Measurements from ENCODE around the gene TRAPPC12. TPM values are rescaled to one million over a fixed set of nuclear protein-coding genes. Genes with fewer than 3 reads are reported as not detected.

TRAPPC12 gene
- total RNA-seq, 4 donors from 2014 or later: 93.0 to 198 (median 108) TPM

DNA sequence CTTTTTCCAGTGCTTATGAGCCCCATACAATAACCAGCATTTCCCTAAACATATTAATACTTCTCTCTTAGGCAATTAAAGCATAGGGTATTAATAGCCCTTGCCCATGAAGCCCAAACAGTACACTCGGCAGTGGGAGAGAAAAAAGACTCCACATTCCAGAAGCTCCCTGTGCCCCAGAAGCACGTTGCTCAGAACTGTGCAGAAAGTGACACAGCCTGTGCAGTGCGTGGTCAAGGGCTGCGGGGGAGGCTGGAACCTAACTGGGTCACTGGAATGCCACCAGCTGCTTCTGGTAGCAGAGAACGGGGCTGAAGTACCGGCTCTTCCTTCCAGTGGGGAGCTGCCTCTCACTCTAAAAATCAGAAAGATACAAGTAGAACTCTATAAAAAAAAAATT lies 34.6 kb upstream of the TRAPPC12 start:
- H3K4me1 ChIP-seq: peaks cover 19 to 49% of the 10 kb centered on the region in 2 donors
- no peaks in the 10 kb centered on the region for H3K27me3 ChIP-seq
- intact Hi-C loops (cut with DNase I): no loop called here
- no peak overlapping the region for H3K4me3 ChIP-seq (replicated peaks in 1 of 3)
- no peak for TF ChIP-seq POLR2A (IDR thresholded peaks at IDR 0.05)
- TF ChIP-seq, protein P1, sequence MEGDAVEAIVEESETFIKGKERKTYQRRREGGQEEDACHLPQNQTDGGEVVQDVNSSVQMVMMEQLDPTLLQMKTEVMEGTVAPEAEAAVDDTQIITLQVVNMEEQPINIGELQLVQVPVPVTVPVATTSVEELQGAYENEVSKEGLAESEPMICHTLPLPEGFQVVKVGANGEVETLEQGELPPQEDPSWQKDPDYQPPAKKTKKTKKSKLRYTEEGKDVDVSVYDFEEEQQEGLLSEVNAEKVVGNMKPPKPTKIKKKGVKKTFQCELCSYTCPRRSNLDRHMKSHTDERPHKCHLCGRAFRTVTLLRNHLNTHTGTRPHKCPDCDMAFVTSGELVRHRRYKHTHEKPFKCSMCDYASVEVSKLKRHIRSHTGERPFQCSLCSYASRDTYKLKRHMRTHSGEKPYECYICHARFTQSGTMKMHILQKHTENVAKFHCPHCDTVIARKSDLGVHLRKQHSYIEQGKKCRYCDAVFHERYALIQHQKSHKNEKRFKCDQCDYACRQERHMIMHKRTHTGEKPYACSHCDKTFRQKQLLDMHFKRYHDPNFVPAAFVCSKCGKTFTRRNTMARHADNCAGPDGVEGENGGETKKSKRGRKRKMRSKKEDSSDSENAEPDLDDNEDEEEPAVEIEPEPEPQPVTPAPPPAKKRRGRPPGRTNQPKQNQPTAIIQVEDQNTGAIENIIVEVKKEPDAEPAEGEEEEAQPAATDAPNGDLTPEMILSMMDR (IDR thresholded peaks at IDR 0.05): no peak
- H3K36me3 ChIP-seq: no peaks in the 10 kb centered on the region
- 24 to 27% methylated on average over 6 of the region's 6 CpGs for WGBS, 2 donors
- peak overlapping the region; percentile 66 to 78 (median 69) for H3K27ac ChIP-seq
- DNase-seq: peak; percentile 93 to 94
- H3K9me3 ChIP-seq: no peaks in the 10 kb centered on the region

DNA sequence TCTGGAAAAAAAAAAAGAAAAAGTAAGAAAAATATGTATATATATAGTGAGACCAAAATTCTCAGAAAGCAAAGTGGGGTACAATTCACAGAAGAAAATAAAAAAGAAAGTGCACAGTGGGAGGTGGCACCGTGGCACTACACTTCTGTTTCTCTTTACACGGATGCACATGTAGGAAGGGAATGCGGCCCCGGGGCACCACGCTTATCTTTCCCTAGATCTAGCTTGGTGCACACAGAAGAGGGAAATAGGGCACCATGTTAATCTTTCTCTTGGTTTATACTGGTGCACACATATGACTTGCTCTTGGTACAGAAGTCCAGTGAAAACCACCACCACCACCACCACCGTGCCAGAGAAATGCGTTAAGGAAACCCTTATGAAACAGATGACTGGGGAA lies 33.9 kb upstream of the TRAPPC12 start:
- no peak for DNase-seq
- WGBS, 2 donors: 91 to 97% methylated on average over 7 of the region's 7 CpGs
- H3K27ac ChIP-seq: peak overlapping the region; percentile 66 to 78 (median 69)
- intact Hi-C loops (cut with DNase I): no loop called here
- peaks cover 19 to 49% of the 10 kb centered on the region in 2 donors for H3K4me1 ChIP-seq
- H3K36me3 ChIP-seq: no peaks in the 10 kb centered on the region
- no peak overlapping the region for H3K4me3 ChIP-seq (replicated peaks in 1 of 3)
- H3K9me3 ChIP-seq: no peaks in the 10 kb centered on the region
- no peaks in the 10 kb centered on the region for H3K27me3 ChIP-seq
- TF ChIP-seq, protein P1 (IDR thresholded peaks at IDR 0.05): no peak
- no peak for TF ChIP-seq POLR2A (IDR thresholded peaks at IDR 0.05)

DNA sequence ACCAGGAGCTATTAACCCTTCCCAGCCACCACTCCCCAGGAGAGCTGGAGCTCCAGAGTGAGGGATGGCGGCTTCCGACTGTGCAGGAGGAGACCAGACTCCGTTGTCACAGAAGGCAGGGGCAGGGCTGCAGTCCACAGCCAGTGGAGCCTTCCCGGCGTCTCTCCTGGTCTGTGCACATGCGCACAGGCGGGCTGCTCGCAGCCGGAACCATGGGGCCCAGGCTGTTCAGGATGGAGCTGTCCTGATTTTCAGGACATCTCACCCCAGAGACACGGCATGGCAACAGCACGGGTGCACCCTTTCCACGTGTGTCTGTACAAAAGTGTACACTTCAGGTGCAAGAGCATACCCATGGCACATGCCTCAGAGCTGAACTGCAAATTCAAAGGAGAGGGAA lies 30.7 kb upstream of the TRAPPC12 start:
- 66 to 76% methylated on average over 12 of the region's 12 CpGs for WGBS, 2 donors
- no peak overlapping the region for H3K4me3 ChIP-seq (replicated peaks in 1 of 3)

DNA sequence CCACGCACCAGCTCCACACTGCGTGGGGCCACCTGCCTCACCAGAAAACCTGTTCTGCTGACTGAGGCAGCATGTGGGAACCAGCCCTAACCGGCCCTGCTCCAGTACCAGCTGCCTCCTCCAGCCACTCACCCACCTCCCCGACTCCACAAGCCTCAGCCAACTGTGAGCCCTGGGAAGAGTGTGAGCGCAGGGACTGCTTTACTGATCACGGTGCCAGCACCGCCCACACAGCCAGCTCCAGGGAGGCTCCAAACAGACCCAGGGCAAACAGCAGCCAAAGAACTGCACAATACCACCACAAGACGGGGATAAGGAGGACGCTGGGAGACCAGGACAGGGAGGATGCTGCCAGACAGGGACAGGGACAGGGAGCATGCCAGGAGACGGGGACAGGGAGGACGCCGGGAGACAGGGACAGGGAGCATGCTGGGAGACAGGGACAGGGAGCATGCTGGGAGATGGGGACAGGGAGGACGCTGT lies 30.2 kb upstream of the TRAPPC12 start:
- Histone ChIP-seq H3K36me3 (no peaks in the 10 kb centered on the region), H3K4me3 (replicated peaks in 1 of 3) (no peak overlapping the region), H3K4me1 (peaks cover 19 to 30% of the 10 kb centered on the region in 2 donors), H3K27me3 (no peaks in the 10 kb centered on the region), H3K27ac (peak overlapping the region; percentile 84 to 87 (median 86)), H3K9me3 (no peaks in the 10 kb centered on the region)
- WGBS, 2 donors: 38 to 61% methylated on average over 10 to 12 of the region's 13 CpGs
- intact Hi-C loops (cut with DNase I): no loop called here
- peak; percentile 96 to 97 for DNase-seq
- peak in 1 of 2 donors; percentile 54 for TF ChIP-seq POLR2A (IDR thresholded peaks at IDR 0.05)
- TF ChIP-seq, protein P1 (IDR thresholded peaks at IDR 0.05): no peak

More for the DNA sequence above, 30.7 kb upstream of the TRAPPC12 start:
- H3K9me3 ChIP-seq: no peaks in the 10 kb centered on the region
- intact Hi-C loops (cut with DNase I): no loop called here
- peaks cover 19 to 34% of the 10 kb centered on the region in 2 donors for H3K4me1 ChIP-seq
- TF ChIP-seq POLR2A (IDR thresholded peaks at IDR 0.05): no peak
- TF ChIP-seq, protein P1 (IDR thresholded peaks at IDR 0.05): no peak
- DNase-seq: peak; percentile 59 to 60
- peak overlapping the region; percentile 84 to 87 (median 86) for H3K27ac ChIP-seq
- H3K27me3 ChIP-seq: no peaks in the 10 kb centered on the region
- no peaks in the 10 kb centered on the region for H3K36me3 ChIP-seq

DNA sequence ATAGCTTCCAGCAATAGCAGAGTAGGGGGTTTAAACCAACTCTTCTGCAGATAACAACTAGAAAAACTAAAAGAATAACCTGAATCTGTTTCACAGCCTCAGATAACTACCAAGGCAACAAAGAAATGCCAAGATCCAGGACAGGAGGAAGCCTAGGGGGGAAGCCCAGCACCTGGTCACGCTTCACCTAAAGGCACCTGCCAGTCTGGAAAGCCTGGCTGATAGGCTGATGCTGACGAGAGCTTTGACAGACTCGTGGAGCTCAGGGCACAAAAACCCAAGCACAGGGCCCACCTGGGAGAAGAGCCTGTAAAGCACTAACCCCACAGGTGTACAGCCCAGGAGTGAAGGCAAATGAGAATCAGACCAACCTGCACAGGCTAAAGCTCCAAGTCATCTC lies 24.5 kb upstream of the TRAPPC12 start:
- H3K27me3 ChIP-seq: no peaks in the 10 kb centered on the region
- WGBS, 2 donors: 42 to 57% methylated on average over 3 of the region's 3 CpGs
- DNase-seq: peak; percentile 52 to 58
- peak overlapping the region in 2 of 3 donors; percentile 28 to 39 for H3K27ac ChIP-seq
- intact Hi-C loops (cut with DNase I): no loop called here
- no peak overlapping the region for H3K4me3 ChIP-seq (replicated peaks in 1 of 3)
- no peaks in the 10 kb centered on the region for H3K36me3 ChIP-seq
- peaks cover 22 to 29% of the 10 kb centered on the region in 2 donors for H3K4me1 ChIP-seq
- TF ChIP-seq, protein P1 (IDR thresholded peaks at IDR 0.05): no peak
- no peak for TF ChIP-seq POLR2A (IDR thresholded peaks at IDR 0.05)
- no peaks in the 10 kb centered on the region for H3K9me3 ChIP-seq

All from thyroid gland (tissue), 4 donors.